ENCODE measurements around the gene RNF215.
A peak's percentile ranks its signal among the peaks of the same experiment; 100 is the strongest.
"Not testable (repeated sequence)": the region's sequence is repeated elsewhere in the genome, so short reads cannot be mapped to it uniquely, and the experiment has no call there.

Gene RNF215

DNA sequence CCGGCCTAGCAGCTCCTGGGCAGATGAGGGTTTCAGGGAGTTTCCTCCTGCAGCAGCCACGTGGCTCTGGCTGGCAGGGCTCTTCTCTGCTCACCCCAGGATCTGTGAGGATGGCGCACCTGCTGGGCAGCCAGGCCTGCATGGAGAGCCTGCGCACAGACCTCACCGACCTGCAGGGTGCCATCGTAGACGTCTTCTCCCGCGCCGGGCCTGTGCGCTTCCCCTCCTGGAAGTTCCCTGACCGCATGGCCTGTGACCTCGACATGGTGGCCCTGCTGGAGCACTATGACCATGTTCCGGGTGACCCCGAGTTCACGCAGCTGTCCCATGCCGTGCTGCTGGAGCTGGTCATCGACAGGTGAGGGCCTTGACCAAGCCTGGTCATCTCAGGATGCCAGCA lies 21.3 kb downstream of the RNF215 start:
- no peak for FAIRE-seq
- DNase-seq (ENCODE audit: insufficient read length, low spot score): no peak

DNA sequence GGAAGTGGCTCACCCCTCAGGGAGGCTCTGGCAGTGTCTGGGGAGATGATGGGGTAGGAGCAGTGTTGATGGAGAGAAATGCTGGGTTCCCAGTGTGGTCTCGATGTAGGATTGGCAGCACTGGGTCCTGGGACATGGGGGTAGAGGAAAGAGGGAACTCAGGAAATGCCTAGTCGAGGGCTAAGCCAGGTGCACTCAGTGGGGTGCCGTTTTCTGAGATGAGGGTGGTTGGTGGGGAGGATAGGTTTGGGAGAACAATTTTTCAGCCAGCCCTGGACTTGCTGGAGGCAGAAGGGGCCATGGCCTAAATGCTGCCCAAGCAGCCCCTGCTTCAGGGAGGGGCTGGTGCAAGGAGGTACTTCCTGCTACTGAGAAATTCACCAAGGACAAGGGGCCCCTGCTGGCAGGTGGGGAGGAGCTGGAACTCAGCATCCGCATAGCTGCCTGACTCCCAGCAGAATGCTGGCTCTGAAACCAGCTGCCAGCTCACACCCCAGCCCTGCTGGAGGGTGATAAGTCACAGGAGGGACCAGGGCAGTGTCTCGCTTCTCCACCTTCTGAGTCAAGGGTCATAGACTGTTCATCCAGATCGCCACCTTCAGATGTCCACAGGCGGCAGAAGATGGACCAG lies 24.4 kb downstream of the RNF215 start:
- FAIRE-seq (no peak), DNase-seq (ENCODE audit: insufficient read length, low spot score) (no peak)

DNA sequence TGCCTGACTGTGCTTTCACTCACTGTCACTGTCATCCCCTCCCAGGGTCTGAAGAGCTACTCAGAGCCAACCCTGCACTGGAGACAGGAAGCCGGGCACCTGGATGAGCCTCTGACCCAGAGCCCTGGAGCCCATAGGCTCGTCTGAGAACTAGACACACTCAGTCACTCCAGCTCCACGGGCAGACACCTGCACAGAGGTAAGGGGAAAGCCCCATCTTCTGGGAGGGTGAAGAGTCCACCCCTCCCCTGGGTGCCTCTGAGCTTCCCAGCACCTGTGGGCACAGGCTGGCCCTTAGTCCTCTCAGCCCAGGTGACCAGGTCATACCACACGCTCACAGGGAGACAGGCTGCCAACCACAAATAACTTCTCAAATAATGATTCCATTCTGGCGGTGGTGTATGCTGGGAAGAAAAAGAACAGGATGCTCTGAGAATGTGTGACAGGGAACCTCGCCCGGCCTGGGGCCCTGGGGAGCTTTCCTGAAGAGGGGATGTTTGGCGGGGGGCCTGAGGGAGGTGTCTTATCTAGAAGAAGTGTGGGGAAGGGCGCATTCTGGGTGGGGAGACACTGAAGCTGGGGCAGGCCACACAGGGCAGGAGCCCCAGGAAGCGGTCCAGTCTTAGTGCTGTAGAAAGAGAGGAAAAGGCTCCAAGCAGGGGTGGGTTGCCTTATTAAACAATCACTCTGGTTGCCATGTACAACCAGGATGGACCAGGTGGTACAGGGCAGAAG lies 25.1 kb downstream of the RNF215 start:
- FAIRE-seq: no peak
- DNase-seq (ENCODE audit: insufficient read length, low spot score): no peak

DNA sequence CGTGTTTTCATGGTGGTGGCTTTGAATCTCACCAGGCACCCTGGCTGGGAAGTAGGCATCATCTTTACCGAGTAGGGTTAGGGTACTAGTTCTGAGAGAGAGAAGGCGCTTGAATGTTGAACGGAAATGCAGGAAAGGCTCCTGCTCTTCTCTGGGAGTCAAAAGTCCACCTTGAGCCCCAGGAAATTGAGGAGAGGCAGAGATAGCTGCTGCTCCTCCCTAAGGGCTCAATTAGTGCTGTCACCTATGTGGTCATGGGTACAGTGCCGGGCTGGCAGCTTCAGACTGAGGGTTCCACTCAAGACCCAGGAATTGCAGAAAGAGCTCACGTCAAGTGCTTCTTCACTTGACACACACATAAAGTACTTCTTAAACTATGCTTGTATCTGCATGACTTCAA lies 28.7 kb downstream of the RNF215 start:
- DNase-seq (ENCODE audit: insufficient read length, low spot score) (no peak), FAIRE-seq (no peak)

DNA sequence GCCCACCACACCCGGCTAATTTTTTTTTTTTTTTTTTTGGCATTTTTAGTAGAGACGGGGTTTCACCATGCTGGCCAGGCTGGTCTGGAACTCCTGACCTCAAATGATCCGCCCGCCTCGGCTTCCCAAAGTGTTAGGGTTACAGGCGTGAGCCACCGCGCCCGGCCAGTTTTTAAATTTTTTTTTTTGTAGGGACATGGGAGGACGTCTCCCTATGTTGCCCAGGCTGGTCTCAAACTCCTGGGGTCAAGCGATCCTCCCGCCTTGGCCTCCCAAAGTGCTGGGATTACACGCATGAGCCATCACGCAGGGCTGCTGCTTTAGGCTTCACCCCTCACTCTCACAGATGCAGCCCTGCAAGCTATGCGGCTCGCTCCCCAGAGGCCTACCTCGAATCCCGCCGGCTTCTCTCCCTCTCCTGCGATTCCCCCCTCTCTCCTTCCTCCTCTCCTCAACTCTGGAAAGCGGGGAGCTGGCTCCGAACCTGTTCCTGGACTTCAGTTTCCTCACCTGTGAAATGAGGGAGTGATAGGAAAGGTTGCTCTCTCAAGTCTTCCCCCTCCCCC lies 29.5 kb downstream of the RNF215 start:
- no peak for FAIRE-seq
- no peak for DNase-seq (ENCODE audit: insufficient read length, low spot score)

DNA sequence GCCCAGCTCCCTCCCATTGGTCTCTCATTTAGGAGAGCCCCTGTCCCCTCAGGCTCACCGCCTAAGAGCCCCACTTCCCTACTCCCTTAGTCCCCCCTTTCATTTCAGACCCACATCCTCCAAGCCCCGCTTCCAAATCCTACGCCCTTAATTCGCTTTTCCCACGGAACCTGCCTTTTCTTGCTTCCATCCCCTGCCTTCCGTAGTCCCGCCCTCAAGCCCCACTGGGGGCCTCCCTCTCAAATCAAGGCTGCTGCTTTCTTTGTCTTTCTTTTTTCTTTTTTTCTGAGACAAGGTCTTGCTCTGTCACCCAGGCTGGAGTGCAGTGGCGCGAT lies 30.0 kb downstream of the RNF215 start:
- no peak for FAIRE-seq
- DNase-seq (ENCODE audit: insufficient read length, low spot score): no peak

DNA sequence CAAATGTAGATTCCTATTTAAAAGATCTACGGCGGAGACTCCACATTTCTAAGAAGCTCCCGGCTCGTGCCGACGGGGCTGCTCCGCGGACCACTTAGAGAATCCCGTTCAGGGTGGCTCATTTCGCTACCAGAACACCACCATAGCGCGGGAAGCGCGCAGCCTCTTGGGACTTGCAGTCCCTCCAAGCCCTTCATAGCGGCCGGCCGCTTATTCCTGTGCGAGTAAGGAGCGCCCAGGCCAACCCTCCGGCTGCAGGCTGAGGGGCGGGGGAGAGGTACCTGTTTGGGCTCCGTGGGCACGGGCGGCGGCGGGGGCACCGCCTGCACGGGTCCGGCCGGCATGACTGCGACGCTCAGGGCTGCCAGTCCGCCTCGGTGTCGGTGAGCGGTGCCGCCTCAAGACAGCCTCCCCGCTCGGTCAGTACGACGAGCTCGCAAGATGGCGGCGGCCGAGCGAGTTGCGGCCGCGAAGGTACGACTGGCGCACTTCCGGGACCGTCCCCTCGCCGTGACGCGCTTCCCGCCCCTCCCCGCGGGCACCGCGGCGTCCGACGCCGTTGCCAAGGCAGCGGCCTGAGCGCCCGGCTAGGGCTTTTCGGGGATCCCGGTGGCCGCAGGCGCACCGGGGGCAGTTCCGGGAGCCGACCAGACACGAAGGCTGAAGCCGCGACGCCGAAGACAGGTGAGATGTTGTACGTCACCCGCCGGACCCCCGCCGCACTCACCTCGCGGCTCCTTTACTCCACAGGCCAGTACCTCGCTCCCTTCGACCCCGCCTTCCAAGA lies 30.6 kb downstream of the RNF215 start, which contains the start of the genes CCDC157 and SF3A1:
CCDC157 (plus strand) TSS at position 559 of the 787 bp plus-strand sequence. CDS start 8,994 bp downstream, outside the sequence.
SF3A1 (minus strand) TSS at position 446 of the 787 bp plus-strand sequence; CDS start at position 344, 102 bp downstream.
- DNase-seq (ENCODE audit: insufficient read length, low spot score) (peak; percentile 79), FAIRE-seq (peak; percentile 97)

DNA sequence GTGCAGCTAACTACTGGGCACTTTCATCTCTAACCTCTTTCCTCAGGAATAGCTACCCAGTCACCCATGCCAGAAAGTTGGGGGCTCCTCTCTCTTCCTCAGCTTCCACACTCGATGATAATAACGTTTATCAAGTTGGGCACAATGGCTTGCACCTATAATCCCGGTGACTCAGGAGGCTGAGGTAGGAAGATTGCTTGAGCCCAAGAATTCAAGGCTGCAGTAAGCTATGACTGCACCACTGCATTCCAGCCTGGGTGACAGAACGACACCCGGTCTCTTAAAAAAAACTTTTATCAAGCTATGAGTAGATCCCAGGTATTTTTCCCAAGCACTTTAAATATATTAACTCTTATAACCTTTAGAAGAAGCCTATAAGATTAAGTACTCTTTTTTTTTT lies 32.6 kb downstream of the RNF215 start:
- DNase-seq (ENCODE audit: insufficient read length, low spot score): no peak
- no peak for FAIRE-seq

DNA sequence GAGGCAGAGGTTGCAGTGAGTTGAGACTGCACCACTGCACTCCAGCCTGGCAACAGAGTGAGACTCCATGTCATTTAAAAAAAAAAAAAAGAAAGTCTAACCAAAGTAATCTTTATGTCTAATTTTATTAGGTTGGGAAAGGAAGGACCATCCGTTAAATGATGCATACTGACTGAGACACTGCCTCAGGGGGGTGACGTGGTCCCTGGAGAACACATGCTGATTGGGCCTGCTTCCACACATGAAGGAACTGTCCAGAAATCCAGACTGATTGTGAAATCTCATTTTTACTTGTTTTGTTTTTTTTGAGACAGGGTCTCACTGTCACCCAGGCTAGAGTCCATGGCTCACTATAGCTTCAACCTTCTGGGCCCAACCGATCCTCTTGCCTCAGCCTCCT lies 36.0 kb downstream of the RNF215 start:
- DNase-seq (ENCODE audit: insufficient read length, low spot score) (no peak), FAIRE-seq (no peak)

DNA sequence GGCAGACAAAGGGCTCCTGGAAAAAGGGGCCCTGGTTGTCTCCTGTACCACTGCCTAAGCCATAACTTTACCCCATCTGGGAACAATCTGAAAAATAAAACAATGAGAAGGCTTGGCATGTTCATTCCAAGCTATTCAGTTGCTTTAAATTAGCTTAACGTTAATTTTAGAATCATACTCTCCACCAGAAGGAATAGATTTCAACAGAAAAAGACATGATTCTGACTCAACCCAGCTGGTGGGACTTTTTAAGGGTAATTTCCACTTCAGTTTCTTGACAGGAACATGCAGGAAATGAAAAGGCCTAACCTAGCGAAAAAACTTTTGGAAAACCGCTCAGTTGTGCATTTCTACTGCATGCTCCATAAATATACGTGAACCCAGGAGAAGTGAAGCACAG lies 38.4 kb downstream of the RNF215 start:
- FAIRE-seq (no peak), DNase-seq (ENCODE audit: insufficient read length, low spot score) (no peak)

DNA sequence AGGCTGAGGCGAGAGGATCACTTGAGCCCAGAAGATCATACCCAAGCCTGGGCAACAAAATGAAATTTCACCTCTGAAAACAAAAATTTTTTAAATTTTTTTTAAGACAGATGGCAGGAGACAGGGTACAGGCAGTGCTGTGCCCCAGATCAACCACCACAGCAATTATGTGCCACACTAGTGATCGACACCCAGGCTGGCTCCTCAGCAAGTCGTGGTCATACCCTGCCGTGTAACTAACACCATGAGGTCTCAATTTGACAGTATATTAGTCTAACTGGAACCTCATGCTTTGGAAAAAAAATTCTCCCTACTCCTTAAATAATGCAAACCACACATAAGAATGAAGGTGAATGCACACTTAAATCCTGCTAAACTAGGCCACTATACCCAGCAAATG lies 38.8 kb downstream of the RNF215 start:
- no peak for FAIRE-seq
- no peak for DNase-seq (ENCODE audit: insufficient read length, low spot score)

DNA sequence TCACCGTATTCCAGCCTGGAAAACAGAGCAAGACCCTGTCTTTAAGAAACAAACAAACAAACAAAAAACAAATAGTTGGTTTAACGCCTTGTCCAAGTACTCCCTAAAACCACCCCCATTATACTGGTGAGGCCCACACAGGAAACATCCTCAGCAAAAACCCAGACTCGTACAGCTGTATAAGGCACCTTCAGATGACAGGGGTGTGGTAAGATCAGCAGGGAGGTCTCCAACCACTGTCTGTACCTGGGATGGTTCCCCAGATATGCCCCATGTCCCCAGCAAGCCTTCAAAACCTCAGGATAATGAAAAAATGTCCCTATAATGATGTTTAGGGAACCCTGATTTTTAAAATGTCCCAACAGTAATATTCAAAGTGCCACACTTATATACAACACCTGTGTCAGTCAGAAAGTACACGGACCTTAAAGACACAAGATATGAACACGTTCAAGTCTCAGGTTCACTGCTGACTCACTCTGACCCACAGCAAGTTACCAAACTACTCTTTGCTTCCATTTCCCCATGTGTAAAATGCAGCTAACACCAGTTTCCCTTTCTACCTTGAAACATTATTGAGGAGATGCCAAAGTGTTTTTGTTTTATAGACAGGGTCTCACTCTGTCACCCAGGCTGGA lies 39.8 kb downstream of the RNF215 start:
- DNase-seq (ENCODE audit: insufficient read length, low spot score) (no peak), FAIRE-seq (no peak)

DNA sequence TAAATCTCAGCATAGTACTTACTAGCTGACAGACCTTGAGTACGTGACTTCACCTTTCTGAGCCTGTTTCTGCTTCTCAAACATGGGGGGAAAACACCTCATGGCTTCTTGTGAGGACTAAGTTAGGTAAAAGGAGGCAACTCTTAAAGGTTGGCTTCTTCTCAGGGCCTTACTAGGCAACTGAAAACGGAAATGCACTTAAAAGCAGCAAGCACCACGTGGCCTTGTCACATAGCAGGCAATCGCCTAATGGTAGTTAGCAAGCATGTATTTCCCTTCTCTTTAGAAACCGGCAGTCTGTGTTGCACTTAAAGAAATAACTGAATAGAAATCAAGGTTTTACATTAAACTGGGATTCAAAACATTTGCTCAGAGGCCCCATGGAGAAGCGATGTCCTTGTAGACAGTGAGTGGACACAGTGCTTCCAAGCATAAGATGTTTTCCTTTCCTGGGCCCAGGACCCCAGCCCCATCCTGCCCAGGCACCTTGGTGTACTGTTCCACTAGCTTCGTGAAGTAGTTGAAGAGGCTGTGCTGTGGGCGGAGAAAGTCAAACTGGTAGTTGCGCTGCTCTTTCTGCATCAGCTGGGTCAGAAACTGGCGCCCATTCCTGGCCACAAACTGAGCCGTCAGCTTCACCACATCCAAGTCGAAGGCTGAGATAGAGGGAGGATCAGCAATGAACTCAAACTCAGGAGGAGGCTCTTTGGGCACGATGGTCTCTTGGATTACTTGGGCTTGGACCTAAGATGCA lies 42.6 kb downstream of the RNF215 start:
- FAIRE-seq: no peak

DNA sequence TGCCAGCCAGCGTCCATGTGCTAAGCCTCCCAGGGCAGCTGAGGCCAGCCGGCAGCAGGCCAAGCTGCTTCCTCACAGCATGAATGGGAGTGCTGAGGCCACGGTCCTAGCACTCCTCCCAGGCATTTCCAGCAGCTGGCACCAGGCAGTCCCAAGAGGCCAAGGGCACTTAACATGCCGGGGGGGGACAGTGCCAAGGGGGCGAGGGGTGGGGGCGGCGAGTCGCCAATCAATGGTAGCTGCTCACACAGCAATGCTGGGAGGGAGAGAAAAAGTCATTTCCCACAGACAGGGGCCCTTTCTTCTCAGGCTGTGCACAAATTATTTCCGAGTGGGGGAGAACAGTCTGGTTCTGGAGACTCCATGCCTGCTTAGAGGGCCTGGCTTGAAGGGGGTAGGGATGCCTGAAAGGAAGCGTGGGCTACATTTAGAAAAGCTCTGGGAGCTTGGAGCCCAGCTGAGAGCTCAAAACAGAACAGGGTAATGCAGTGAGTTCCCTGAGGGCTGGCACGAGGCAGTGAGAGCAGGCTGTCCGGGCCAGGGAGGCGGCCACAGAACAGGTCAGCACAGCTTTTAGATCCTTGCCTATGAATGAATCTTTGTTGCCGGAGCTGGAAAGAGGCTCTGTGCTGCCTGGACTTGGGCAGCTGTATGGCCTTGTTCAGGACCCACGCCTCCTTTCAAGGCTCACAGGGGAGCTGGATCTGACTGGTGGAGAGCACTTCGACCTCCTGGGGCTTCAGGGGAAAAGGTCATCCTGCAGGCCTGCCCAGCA lies 46.1 kb downstream of the RNF215 start:
- DNase-seq (ENCODE audit: insufficient read length, low spot score): no peak
- FAIRE-seq: no peak

More for the DNA sequence above, 42.6 kb downstream of the RNF215 start:
- no peak for DNase-seq (ENCODE audit: insufficient read length, low spot score)

DNA sequence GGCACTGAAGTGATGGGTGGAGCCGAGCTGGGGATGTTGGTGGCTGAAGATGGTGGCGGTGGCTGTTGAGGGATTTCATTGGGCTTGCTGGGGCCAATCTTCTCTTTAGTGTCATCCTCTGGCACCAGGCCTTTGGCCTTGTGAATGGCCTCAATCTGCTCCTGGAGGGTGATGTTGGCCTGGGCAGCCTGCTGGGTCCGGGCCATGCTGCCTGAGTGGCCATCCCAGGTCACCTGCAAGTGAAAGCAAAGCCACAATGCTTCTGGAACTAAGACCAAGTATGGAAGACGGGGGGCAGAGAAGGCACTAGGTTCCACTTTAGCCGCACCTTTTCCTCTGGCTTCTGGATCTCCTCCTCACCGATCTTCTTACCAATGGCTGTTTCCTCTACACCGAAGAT lies 48.4 kb downstream of the RNF215 start:
- no peak for DNase-seq (ENCODE audit: insufficient read length, low spot score)
- no peak for FAIRE-seq

DNA sequence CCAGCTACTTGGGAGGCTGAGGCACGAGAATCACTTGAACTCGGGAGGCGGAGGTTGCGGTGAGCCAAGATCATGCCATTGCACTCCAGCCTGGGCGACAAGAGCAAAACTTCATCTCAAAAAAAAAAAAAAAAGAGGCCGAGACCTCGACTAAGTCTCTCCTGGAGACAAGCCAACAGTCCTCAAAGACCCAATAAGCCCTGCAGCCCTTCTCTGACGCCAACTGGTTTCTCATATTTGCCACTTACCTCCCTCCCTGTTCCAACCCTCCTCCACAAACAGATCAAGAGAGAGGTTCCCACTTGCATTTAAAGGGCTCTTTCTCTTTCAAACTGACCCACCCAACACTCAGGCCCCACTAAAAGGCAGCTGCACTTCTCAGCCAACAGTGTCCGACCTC lies 48.9 kb downstream of the RNF215 start:
- not testable (repeated sequence) for DNase-seq (ENCODE audit: insufficient read length, low spot score); FAIRE-seq

DNA sequence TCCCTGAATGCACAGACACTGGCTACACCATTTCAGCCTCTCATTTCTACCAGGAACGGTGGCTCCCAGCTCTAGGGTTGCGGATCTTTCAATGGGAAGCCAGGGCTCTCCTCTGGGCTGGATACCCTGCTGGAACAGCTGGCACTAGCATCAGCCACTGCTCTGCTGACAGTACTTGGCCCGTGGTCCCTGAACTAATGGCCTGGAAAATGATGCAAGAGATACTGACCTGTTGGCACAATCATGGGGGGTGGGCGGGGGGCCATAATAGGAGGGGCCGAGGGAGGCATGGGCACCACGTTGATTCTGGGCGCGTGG lies 49.8 kb downstream of the RNF215 start:
- no peak for FAIRE-seq
- DNase-seq (ENCODE audit: insufficient read length, low spot score): no peak

DNA sequence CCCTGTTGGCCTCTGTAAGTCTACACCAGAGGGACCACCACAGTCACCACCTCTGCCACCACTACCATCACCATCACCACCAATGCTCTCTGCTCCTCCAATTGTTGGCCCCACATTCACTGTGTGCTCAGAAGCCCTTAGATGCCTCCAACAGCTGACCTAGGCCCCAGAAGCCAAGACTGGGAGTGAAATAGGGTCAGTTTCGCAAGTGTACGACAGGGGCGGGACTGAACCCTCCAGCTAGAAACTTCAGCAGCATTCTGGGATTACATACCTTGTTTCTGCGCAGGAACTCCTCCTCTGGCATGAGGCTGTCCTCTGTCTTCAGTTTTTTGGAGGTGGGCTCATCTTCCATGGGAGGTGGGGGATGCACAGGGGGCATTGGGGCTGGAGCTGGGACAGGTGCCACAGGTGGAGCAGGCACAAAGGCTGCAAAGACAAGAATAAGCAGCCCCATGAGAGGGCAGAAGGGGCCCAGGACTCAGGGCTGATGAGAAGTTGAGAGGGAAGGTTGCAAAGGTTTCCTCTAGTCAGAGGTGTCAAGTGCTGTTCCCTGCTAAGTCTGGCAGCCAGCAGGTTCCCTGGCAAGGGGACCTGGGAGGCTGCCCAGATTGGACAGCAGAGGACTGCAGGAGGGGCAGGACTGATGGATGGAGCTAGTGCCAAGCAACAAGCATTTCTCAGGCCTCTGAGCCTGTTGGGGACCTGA lies 50.3 kb downstream of the RNF215 start:
- DNase-seq (ENCODE audit: insufficient read length, low spot score) (no peak), FAIRE-seq (no peak)

DNA sequence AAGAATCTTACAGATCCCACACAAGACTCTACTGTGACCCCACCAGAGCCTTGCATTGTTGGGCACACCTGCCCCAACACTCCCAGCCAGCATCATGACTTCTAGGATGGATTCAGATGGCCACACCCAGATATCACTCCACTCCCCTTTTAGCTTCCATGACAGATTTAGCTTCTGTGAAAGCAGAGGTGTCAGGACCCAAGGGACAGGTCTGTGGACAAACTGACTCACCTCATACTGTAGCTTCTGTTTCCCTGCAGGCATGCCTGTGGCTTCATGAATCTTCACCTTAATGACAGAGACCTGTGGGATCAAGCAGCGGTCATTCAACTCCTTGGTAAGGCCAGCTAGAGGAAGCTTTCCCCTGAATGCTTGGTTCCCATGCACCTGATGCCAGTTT lies 52.0 kb downstream of the RNF215 start:
- FAIRE-seq (no peak), DNase-seq (ENCODE audit: insufficient read length, low spot score) (no peak)

Data from HTR-8/SVneo (cell line).